T-cell (primary cell): Measurements from ENCODE around the gene MKNK1. TPM values are rescaled to one million over a fixed set of nuclear protein-coding genes. Genes with fewer than 3 reads are reported as not detected.
A peak's percentile ranks its signal among the peaks of the same experiment; 100 is the strongest.

Experiments used
- ATAC-seq, 4 experiments: fragments of 200-7000 bp in 3 of 4; fragments of 150-1000 bp in 1 of 4; cut with Tn5 transposase; replicated peaks in 1 of 4; 1 replicate in 3 of 4; 2 replicates in 1 of 4; pipeline ENCODE4 v1.10.0; 2021; ENCODE audit warnings: moderate library complexity in 3 of 4, mild to moderate bottlenecking in 2 of 4, moderate number of reproducible peaks in 1 of 4
- CTCF ChIA-PET, 2 donors: fragments of 300-600 bp; sonication (Branson Sonifier 250); formaldehyde crosslinking; loops; one replicate each; lab custom pipeline; 2022; ENCODE audit warnings: antibody characterized with exemption in 2 of 2; lab: Charles Lee
- POLR2A ChIA-PET, 2 donors: fragments of 300-600 bp; sonication (Branson Sonifier 250); formaldehyde crosslinking; loops; one replicate each; lab custom pipeline; 2022; ENCODE audit warnings: antibody characterized with exemption in 2 of 2; lab: Charles Lee
- DNase-seq, 35 experiments: peaks; one replicate each; pipeline versions ENCODE4 v3.0.0 to v3.0.0-alpha.2; 2013 to 2023
- H3K27ac ChIP-seq: one replicate; pipeline ENCODE4 v1.5.1; 2013; ENCODE audit warnings: low read length
- H3K27me3 ChIP-seq, 2 experiments: replicated peaks in 1 of 2; 1 replicate in 1 of 2; 2 replicates in 1 of 2; pipeline versions ENCODE4 v1.6.1 to v1.7.0; 2013; ENCODE audit warnings: low read length in 1 of 2, mixed read lengths in 1 of 2; ENCODE audit not compliant: control insufficient read depth in 2 of 2, insufficient read depth in 2 of 2; ENCODE audit errors: extremely low read depth in 1 of 2
- H3K36me3 ChIP-seq, 2 donors: 1 replicate in 1 of 2; 2 replicates in 1 of 2; pipeline versions ENCODE4 v1.6.1 to v1.7.0; 2013; ENCODE audit warnings: low read length in 1 of 2; ENCODE audit not compliant: control insufficient read depth in 2 of 2, insufficient read depth in 1 of 2; ENCODE audit errors: extremely low read depth in 1 of 2
- H3K4me1 ChIP-seq, 2 experiments: 1 replicate in 1 of 2; 2 replicates in 1 of 2; pipeline versions ENCODE4 v1.6.1 to v1.7.0; 2013; ENCODE audit warnings: low read length in 2 of 2, mixed read lengths in 1 of 2; ENCODE audit not compliant: insufficient read depth in 2 of 2, control insufficient read depth in 1 of 2; ENCODE audit errors: extremely low read depth in 1 of 2
- H3K4me3 ChIP-seq, 2 donors: 1 replicate in 1 of 2; 2 replicates in 1 of 2; pipeline versions ENCODE4 v1.5.1 to v1.7.0; 2013; ENCODE audit warnings: mild to moderate bottlenecking in 2 of 2, low read length in 1 of 2, moderate library complexity in 1 of 2; ENCODE audit not compliant: control insufficient read depth in 1 of 2; ENCODE audit errors: extremely low read depth in 1 of 2
- H3K9me3 ChIP-seq: 2 replicates; pipeline ENCODE4 v1.7.0; 2013
- H3K27ac Mint-ChIP-seq, 2 donors: one replicate each; pipeline ENCODE4 v1.8.0; 2020 to 2021; ENCODE audit warnings: mild to moderate bottlenecking in 2 of 2, mixed read lengths in 2 of 2
- H3K27me3 Mint-ChIP-seq, 2 donors: one replicate each; pipeline ENCODE4 v1.8.0; 2021 to 2022; ENCODE audit warnings: mixed read lengths in 2 of 2
- H3K36me3 Mint-ChIP-seq: one replicate; pipeline ENCODE4 v1.8.0; 2021; ENCODE audit warnings: mixed read lengths
- H3K4me1 Mint-ChIP-seq, 3 donors: one replicate each; pipeline ENCODE4 v1.8.0; 2020 to 2022; ENCODE audit warnings: mixed read lengths in 3 of 3, mild to moderate bottlenecking in 1 of 3
- H3K4me3 Mint-ChIP-seq, 3 donors: one replicate each; pipeline ENCODE4 v1.8.0; 2020 to 2022; ENCODE audit warnings: mild to moderate bottlenecking in 3 of 3, mixed read lengths in 3 of 3, moderate library complexity in 3 of 3
- H3K9me3 Mint-ChIP-seq, 3 donors: one replicate each; pipeline ENCODE4 v1.8.0; 2020 to 2022; ENCODE audit warnings: mixed read lengths in 3 of 3
- WGBS: methylation state at CpG from one replicate; pipeline ENCODE4 v1.1.5; 2013; ENCODE audit warnings: missing lambda C conversion rate; ENCODE audit not compliant: insufficient coverage; 5-methylcytosine and 5-hydroxymethylcytosine counted together
- total RNA-seq, 35 experiments: library from RNA in 6 of 35; stranded (reverse) in 6 of 35; fragments of 120-200 nt in 1 of 35; gene quantifications; one replicate each; pipeline versions ENCODE4 v1.2.1 to v1.2.4 and lab custom pipeline; 2013 to 2026

The MKNK1 gene
- total RNA-seq, 5 donors from 2014 or later (not counting 1 experiment from before 2014, with no cell fraction given): 41.4 to 54.5 (median 52.7) TPM

- Histone ChIP-seq H3K4me3 (no peak overlapping the region), H3K9me3 (no peaks in the 10 kb centered on the region), H3K27ac (no peak overlapping the region), H3K4me1 (peaks cover 0 to 14% of the 10 kb centered on the region in 2 experiments), H3K36me3 (no peaks in the 10 kb centered on the region), H3K27me3 (peaks cover 9 to 52% of the 10 kb centered on the region in 2 experiments)
- CTCF ChIA-PET: interaction anchor here (0.5 to 1.6 kb wide), 3 partner anchors 9 to 301 kb away, joined by 3 to 7 read pairs (median 3); no protein-coding TSS in a partner anchor
- peaks cover 27 to 36% of the 10 kb centered on the region in 2 donors for H3K27me3 Mint-ChIP-seq
- H3K4me1 Mint-ChIP-seq: peaks cover 4 to 26% (median 6%) of the 10 kb centered on the region in 3 donors
- DNase-seq: no peak
- ATAC-seq: no peak
- H3K36me3 Mint-ChIP-seq: no peaks in the 10 kb centered on the region
- POLR2A ChIA-PET: no interaction called here
- WGBS: 37% methylated on average over 2 of the region's 3 CpGs
- H3K27ac Mint-ChIP-seq: no peak overlapping the region
- H3K4me3 Mint-ChIP-seq: no peak overlapping the region
- H3K9me3 Mint-ChIP-seq: no peaks in the 10 kb centered on the region
Observed at GRCh38 chr1:46530311-46530710, 73.8 kb downstream of the MKNK1 start.

- Histone ChIP-seq H3K36me3 (no peaks in the 10 kb centered on the region), H3K27ac (no peak overlapping the region), H3K4me3 (no peak overlapping the region), H3K4me1 (peaks cover 0 to 14% of the 10 kb centered on the region in 2 experiments), H3K9me3 (no peaks in the 10 kb centered on the region), H3K27me3 (peaks cover 7 to 57% of the 10 kb centered on the region in 2 experiments)
- ChIA-PET POLR2A (no interaction called here), CTCF (interaction anchor here (0.6 to 1.6 kb wide), 9 partner anchors 48 to 861 kb away, joined by 3 to 11 read pairs (median 3); no protein-coding TSS in a partner anchor)
- Mint-ChIP-seq H3K4me1 (peaks cover 4 to 21% (median 6%) of the 10 kb centered on the region in 3 donors), H3K36me3 (no peaks in the 10 kb centered on the region), H3K27me3 (peaks cover 33 to 44% of the 10 kb centered on the region in 2 donors), H3K27ac (peak overlapping the region in 1 of 2 donors; percentile 29), H3K4me3 (no peak overlapping the region), H3K9me3 (no peaks in the 10 kb centered on the region)
- 55% methylated on average over 3 of the region's 4 CpGs for WGBS
- DNase-seq (no peak), ATAC-seq (no peak)
Observed at GRCh38 chr1:46529031-46529630, 74.9 kb downstream of the MKNK1 start.

- H3K4me1 Mint-ChIP-seq: peaks cover 0 to 16% (median 0%) of the 10 kb centered on the region in 3 donors
- Histone ChIP-seq H3K27me3 (peaks cover 8 to 63% of the 10 kb centered on the region in 2 experiments), H3K4me3 (no peak overlapping the region), H3K9me3 (no peaks in the 10 kb centered on the region), H3K27ac (no peak overlapping the region), H3K36me3 (no peaks in the 10 kb centered on the region), H3K4me1 (peaks cover 0 to 8% of the 10 kb centered on the region in 2 experiments)
- ATAC-seq (no peak), DNase-seq (no peak)
- H3K27me3 Mint-ChIP-seq: peaks cover 33 to 44% of the 10 kb centered on the region in 2 donors
- no peak overlapping the region for H3K4me3 Mint-ChIP-seq
- H3K9me3 Mint-ChIP-seq: no peaks in the 10 kb centered on the region
- POLR2A ChIA-PET: no interaction called here
- WGBS: 57% methylated on average over 9 of the region's 11 CpGs
- no peak overlapping the region for H3K27ac Mint-ChIP-seq
- CTCF ChIA-PET: interaction anchor here (0.7 to 2.5 kb wide), 7 partner anchors 48 to 197 kb away, joined by 3 to 9 read pairs (median 3); no protein-coding TSS in a partner anchor
- H3K36me3 Mint-ChIP-seq: no peaks in the 10 kb centered on the region
Observed at GRCh38 chr1:46528297-46528955, 75.6 kb downstream of the MKNK1 start.

- no peaks in the 10 kb centered on the region for H3K9me3 ChIP-seq
- no peak overlapping the region for H3K27ac ChIP-seq
- Mint-ChIP-seq H3K4me3 (no peak overlapping the region), H3K36me3 (no peaks in the 10 kb centered on the region), H3K9me3 (no peaks in the 10 kb centered on the region), H3K27me3 (peaks cover 33 to 44% of the 10 kb centered on the region in 2 donors), H3K27ac (no peak overlapping the region), H3K4me1 (peaks cover 0 to 16% (median 0%) of the 10 kb centered on the region in 3 donors)
- DNase-seq: peak in 34 of 35 experiments; percentile 22 to 78 (median 58)
- CTCF ChIA-PET: interaction anchor here (0.6 to 2.5 kb wide), 6 partner anchors 75 to 148 kb away, joined by 3 to 9 read pairs (median 3); no protein-coding TSS in a partner anchor
- POLR2A ChIA-PET: no interaction called here
- 73% methylated on average over 1 of the region's 3 CpGs for WGBS
- H3K4me1 ChIP-seq: peaks cover 0 to 6% of the 10 kb centered on the region in 2 experiments
- peaks cover 10 to 69% of the 10 kb centered on the region in 2 experiments for H3K27me3 ChIP-seq
- H3K36me3 ChIP-seq: no peaks in the 10 kb centered on the region
- H3K4me3 ChIP-seq: no peak overlapping the region
- ATAC-seq: peak; percentile 51 to 64 (median 56)
Observed at GRCh38 chr1:46527474-46528296, 76.4 kb downstream of the MKNK1 start.

- ATAC-seq (no peak), DNase-seq (no peak)
- WGBS: 52% methylated on average over 10 of the region's 14 CpGs
- H3K27me3 ChIP-seq: peaks cover 11 to 70% of the 10 kb centered on the region in 2 experiments
- no peaks in the 10 kb centered on the region for H3K9me3 ChIP-seq
- peaks cover 0 to 5% of the 10 kb centered on the region in 2 experiments for H3K4me1 ChIP-seq
- H3K36me3 ChIP-seq: no peaks in the 10 kb centered on the region
- CTCF ChIA-PET: interaction anchor here (0.6 to 2.5 kb wide), 8 partner anchors 13 to 192 kb away, joined by 3 to 9 read pairs (median 3); partner anchors contain the start of gene EFCAB14 (in 1 of the 2)
- Mint-ChIP-seq H3K4me1 (peaks cover 0 to 21% (median 3%) of the 10 kb centered on the region in 3 donors), H3K36me3 (no peaks in the 10 kb centered on the region), H3K4me3 (no peak overlapping the region), H3K9me3 (no peaks in the 10 kb centered on the region), H3K27ac (no peak overlapping the region), H3K27me3 (peaks cover 33 to 44% of the 10 kb centered on the region in 2 donors)
- H3K27ac ChIP-seq: no peak overlapping the region
- POLR2A ChIA-PET: no interaction called here
- no peak overlapping the region for H3K4me3 ChIP-seq
Observed at GRCh38 chr1:46526691-46527291, 77.3 kb downstream of the MKNK1 start.
